ENCODE data around the gene PLEKHA1.
A peak's percentile ranks its signal among the peaks of the same experiment; 100 is the strongest.

Gene PLEKHA1

GRCh38 chr10:122475100-122475499, 100.6 kb downstream of the PLEKHA1 start:
- TF ChIP-seq CTCF (IDR thresholded peaks at IDR 0.05), result no peak
- no peaks in the 10 kb centered on the region for H3K36me3 ChIP-seq

DNA sequence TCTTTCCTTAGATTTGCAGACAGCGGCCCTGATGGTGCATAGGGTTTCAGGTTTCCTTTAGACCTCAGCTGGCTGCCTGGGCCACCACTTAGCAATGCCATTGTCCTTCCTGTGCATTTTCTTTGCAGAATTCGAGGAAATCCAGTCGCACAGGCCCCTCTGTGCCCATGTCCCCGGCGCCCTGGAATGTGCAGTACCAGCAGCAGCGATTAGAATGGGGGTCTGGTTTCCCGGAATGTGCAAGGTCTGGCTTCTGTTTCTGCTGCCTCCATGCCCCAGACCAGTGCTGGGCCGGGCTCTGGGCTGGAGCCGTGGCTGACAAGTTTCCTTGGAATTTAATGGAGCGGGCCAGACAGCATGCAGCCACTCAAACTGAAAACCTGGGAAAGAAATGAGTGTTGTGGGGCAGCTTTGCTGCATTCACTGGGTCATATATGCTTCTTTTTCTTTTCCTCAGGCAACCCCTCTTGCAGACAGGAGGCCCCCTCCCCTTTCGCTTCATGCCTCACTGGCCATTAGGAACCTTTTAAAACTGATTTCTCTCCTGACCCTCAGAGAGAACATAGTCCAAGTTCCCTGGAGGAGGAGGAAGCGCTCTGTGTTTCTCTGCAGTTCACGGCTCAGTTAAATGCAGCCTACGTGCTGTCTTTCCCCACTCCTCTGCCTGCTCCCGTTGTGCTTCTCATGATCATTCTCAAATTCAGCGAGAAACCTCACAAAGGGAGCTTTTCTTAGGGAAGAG, 101.3 kb downstream of the PLEKHA1 start:
- H3K27ac ChIP-seq, result peak overlapping the region; percentile 72 to 77
- H3K27me3 ChIP-seq, result no peaks in the 10 kb centered on the region
- intact Hi-C loops (cut with DNase I; ENCODE audit: low total_unique reads), result no loop called here
- TF ChIP-seq CTCF (IDR thresholded peaks at IDR 0.05), result no peak
- DNase-seq, result no peak
- peak overlapping the region; percentile 18 to 36 for H3K4me3 ChIP-seq
- H3K4me1 ChIP-seq, result peaks cover 6 to 61% (median 33%) of the 10 kb centered on the region in 4 donors
- no peaks in the 10 kb centered on the region for H3K36me3 ChIP-seq
- no peaks in the 10 kb centered on the region for H3K9me3 ChIP-seq

More at GRCh38 chr10:122475100-122475499, 100.6 kb downstream of the PLEKHA1 start:
- intact Hi-C loops (cut with DNase I; ENCODE audit: low total_unique reads), result no loop called here
- Histone ChIP-seq H3K4me3 (peak overlapping the region; percentile 18 to 36), H3K9me3 (no peaks in the 10 kb centered on the region), H3K27ac (peak overlapping the region; percentile 72 to 77), H3K4me1 (peaks cover 6 to 65% (median 35%) of the 10 kb centered on the region in 4 donors), H3K27me3 (no peaks in the 10 kb centered on the region)
- DNase-seq, result peak; percentile 78 to 93

GRCh38 chr10:122476333-122476695, 101.8 kb downstream of the PLEKHA1 start:
- no peaks in the 10 kb centered on the region for H3K9me3 ChIP-seq
- H3K36me3 ChIP-seq, result no peaks in the 10 kb centered on the region
- H3K27me3 ChIP-seq, result no peaks in the 10 kb centered on the region
- peaks cover 6 to 61% (median 33%) of the 10 kb centered on the region in 4 donors for H3K4me1 ChIP-seq
- H3K27ac ChIP-seq, result peak overlapping the region; percentile 72 to 77
- intact Hi-C loops (cut with DNase I; ENCODE audit: low total_unique reads), result no loop called here
- no peak for TF ChIP-seq CTCF (IDR thresholded peaks at IDR 0.05)
- H3K4me3 ChIP-seq, result no peak overlapping the region
- DNase-seq, result no peak

DNA sequence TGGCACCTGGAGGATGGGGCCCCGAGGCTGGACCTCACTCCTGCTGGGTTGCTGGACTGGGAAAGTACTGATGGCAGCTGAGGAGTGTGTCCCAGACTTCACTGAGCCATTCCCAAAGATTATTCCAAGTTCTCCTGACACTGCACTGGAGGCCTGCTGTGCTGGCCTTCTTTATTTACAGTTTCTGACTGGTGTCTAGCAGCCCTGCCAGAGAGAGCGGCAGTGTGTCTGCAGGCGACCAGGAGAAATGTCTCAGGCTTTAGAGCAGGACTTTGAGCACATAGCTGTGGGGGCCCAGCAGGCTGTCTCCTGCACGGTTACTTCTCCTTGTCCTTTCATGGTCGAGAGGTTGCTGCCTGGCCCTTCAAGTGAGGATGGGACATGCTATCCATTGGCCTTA, 102.9 kb downstream of the PLEKHA1 start:
- Histone ChIP-seq H3K36me3 (no peaks in the 10 kb centered on the region), H3K27me3 (no peaks in the 10 kb centered on the region), H3K9me3 (no peaks in the 10 kb centered on the region), H3K4me1 (peaks cover 6 to 61% (median 33%) of the 10 kb centered on the region in 4 donors), H3K4me3 (no peak overlapping the region), H3K27ac (peak overlapping the region; percentile 41 to 77)
- intact Hi-C loops (cut with DNase I; ENCODE audit: low total_unique reads), result no loop called here
- no peak for DNase-seq
- no peak for TF ChIP-seq CTCF (IDR thresholded peaks at IDR 0.05)

DNA sequence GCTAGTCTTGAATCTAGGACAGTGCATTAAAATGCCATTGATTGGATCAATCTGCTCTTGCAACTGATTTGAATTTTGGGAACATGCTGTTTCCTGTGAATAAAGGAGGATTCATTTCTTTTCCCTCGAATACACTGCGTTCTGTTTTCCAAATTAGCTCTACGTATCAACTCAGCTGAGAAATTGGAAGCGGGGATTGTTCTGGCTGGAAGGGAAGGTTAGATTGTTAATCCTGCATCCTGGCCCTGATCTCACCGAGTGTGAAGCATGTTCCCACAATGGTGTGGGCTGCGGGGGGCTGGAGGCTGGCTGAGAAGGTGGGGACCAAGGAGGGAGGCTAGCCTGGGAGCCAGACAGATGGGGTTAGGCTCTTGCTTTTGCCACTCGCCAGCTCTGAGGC, 104.5 kb downstream of the PLEKHA1 start:
- intact Hi-C loops (cut with DNase I; ENCODE audit: low total_unique reads), result no loop called here
- Histone ChIP-seq H3K36me3 (no peaks in the 10 kb centered on the region), H3K27ac (no peak overlapping the region), H3K4me3 (no peak overlapping the region), H3K27me3 (no peaks in the 10 kb centered on the region), H3K9me3 (no peaks in the 10 kb centered on the region), H3K4me1 (peaks cover 6 to 49% (median 26%) of the 10 kb centered on the region in 4 donors)
- TF ChIP-seq CTCF (IDR thresholded peaks at IDR 0.05), result no peak
- no peak for DNase-seq
